Ishikawa (cell line): ENCODE data around the gene PIBF1.
A peak's percentile ranks its signal among the peaks of the same experiment; 100 is the strongest.

ENCODE experiments used
- CEBPB ChIP-seq: IDR thresholded peaks from 2 replicates; pipeline ENCODE4 v1.6.1; 2012
- CREB1 ChIP-seq: IDR thresholded peaks from 2 replicates; pipeline ENCODE4 v1.6.1; 2012; ENCODE audit warnings: low read depth
- EGR1 ChIP-seq: IDR thresholded peaks from 2 replicates; pipeline ENCODE4 v1.6.1; 2012
- EP300 ChIP-seq: IDR thresholded peaks from 2 replicates; pipeline ENCODE4 v1.6.1; 2012; ENCODE audit warnings: borderline replicate concordance
- FOXM1 ChIP-seq: IDR thresholded peaks from 2 replicates; pipeline ENCODE4 v1.6.1; 2012; ENCODE audit warnings: low read depth, borderline replicate concordance
- MAX ChIP-seq: IDR thresholded peaks from 2 replicates; pipeline ENCODE4 v1.6.1; 2012
- NFIC ChIP-seq: IDR thresholded peaks from 2 replicates; pipeline ENCODE4 v1.6.1; 2012
- RAD21 ChIP-seq: IDR thresholded peaks from 2 replicates; pipeline ENCODE4 v1.6.1; 2012; ENCODE audit warnings: low read depth
- REST ChIP-seq: IDR thresholded peaks from 2 replicates; pipeline ENCODE4 v1.6.1; 2012; ENCODE audit warnings: low read depth, mild to moderate bottlenecking
- TAF1 ChIP-seq: IDR thresholded peaks from 2 replicates; pipeline ENCODE4 v1.6.1; 2012; ENCODE audit warnings: low read depth, mild to moderate bottlenecking
- TCF12 ChIP-seq: IDR thresholded peaks from 2 replicates; pipeline ENCODE4 v1.6.1; 2012; ENCODE audit warnings: low read depth
- TEAD4 ChIP-seq: IDR thresholded peaks from 2 replicates; pipeline ENCODE4 v1.6.1; 2012
- USF1 ChIP-seq: IDR thresholded peaks from 2 replicates; pipeline ENCODE4 v1.6.1; 2012
- YY1 ChIP-seq: IDR thresholded peaks from 2 replicates; pipeline ENCODE4 v1.6.1; 2012; ENCODE audit warnings: low read depth
- ZBTB7A ChIP-seq: IDR thresholded peaks from 2 replicates; pipeline ENCODE4 v1.6.1; 2012; ENCODE audit warnings: low read depth

PIBF1 gene

DNA sequence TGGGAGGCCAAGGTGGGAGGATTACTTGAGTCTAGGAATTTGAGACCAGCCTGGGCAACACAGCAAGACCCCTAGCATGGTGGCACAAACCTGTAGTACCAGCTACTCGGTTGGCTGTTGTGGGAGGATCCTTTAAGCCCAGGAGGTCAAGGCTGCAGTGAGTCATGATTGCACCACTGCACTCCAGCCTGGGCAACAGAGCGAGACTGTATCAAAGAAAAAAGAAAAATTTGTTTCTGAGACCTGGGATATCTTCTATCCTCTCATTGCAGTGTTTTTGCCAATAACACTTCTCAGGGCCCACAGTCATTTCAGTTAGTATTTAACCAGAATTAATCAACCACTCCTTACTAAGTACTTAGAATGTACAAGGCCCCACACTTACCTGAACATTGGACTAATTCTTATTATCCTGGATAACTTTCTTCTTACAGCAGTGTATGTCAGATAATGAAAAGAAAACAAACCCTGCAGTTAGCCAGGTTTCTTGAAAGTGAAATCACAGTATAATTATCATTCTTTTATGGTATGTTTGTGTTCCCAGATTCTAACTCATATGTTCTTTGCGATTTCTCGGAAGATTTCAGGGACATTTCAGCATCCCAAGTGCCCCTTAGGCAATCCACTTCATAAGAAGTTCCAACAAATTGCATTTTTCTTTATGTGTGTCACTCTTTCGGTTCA, 201.3 kb downstream of the PIBF1 start:
- TF ChIP-seq REST, result no peak
- TF ChIP-seq TCF12, result peak; percentile 32; the same call in 1 of the 2 replicates
- peak; percentile 72 for TF ChIP-seq CEBPB

DNA sequence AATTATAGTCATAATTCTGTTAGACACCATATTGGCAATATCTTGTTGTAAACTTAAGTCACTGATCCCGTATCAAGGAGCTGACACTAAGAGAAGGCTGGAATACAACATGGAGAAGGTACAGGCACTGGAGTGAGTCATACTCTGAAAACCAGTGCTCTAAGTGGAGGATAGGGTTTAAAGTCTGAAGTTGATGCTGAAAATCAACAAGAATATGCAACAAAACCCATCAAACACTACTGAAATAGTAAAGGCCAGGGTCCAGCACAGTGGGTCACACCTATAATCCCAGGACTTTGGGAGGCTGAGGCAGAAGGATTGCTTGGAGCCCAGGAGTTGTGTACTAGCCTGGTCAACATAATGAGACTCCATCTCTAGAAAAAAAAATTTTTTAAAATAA, 203.7 kb downstream of the PIBF1 start:
- TF ChIP-seq YY1 (no peak), RAD21 (no peak), NFIC (no peak), EP300 (no peak), USF1 (no peak), TCF12 (no peak), REST (no peak)

GRCh38 chr13:72986197-72986596, 204.3 kb downstream of the PIBF1 start:
- no peak for TF ChIP-seq EGR1
- no peak for TF ChIP-seq EP300
- TF ChIP-seq CREB1, result no peak
- no peak for TF ChIP-seq TCF12
- no peak for TF ChIP-seq CEBPB
- TF ChIP-seq TAF1, result no peak
- TF ChIP-seq MAX, result no peak
- no peak for TF ChIP-seq FOXM1
- TF ChIP-seq NFIC, result no peak
- no peak for TF ChIP-seq TEAD4

DNA sequence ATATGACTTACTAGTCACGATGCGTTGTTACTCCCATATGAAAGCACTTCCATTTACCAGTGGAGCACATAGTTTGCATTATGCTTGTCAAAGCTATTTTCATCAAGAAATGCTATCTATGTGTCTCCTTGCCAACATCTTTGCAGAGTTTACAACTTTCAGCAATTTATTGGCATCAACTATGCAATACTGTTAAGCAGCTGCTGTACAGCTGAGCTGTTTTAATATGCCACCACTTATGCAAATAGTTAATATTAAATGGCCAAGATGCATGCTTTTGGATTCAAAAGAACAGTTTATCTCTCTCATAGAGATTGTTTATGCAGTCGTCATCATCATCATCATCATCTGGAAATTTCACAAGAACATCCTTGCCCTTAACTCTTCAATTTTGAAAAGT, 209.0 kb downstream of the PIBF1 start:
- TF ChIP-seq TEAD4, result no peak
- TF ChIP-seq TAF1, result no peak
- no peak for TF ChIP-seq EP300
- no peak for TF ChIP-seq YY1
- TF ChIP-seq CEBPB, result no peak
- no peak for TF ChIP-seq NFIC
- TF ChIP-seq TCF12, result no peak
- TF ChIP-seq FOXM1, result no peak
- no peak for TF ChIP-seq ZBTB7A
- TF ChIP-seq USF1, result no peak
- no peak for TF ChIP-seq EGR1
- no peak for TF ChIP-seq RAD21

- TF ChIP-seq RAD21 (no peak), CREB1 (no peak), TAF1 (no peak), EP300 (no peak), NFIC (no peak), TEAD4 (no peak), FOXM1 (no peak), MAX (no peak), REST (no peak), ZBTB7A (no peak), YY1 (no peak), EGR1 (no peak), USF1 (no peak), CEBPB (no peak), TCF12 (no peak)
Measured at GRCh38 chr13:72998012-72998411, 216.1 kb downstream of the PIBF1 start.
